OCI-LY3 (cell line): ENCODE data around the gene TBC1D8.

Experiments used
- CTCF ChIP-seq: fragments of 200-600, 300-600 bp; sonication (generic); IDR thresholded peaks from 2 replicates; pipeline ENCODE4 v1.5.1; 2014; ENCODE audit warnings: antibody characterized with exemption, low read length, low read depth
- EZH2phosphoT487 ChIP-seq: fragments of 200-600 bp; shearing (Covaris generic); IDR thresholded peaks from 2 replicates; pipeline ENCODE4 v1.6.1; 2018; ENCODE audit warnings: antibody characterized with exemption, mixed run types, low read depth

- TF ChIP-seq CTCF: no peak
- TF ChIP-seq EZH2phosphoT487: no peak
Observed at GRCh38 chr2:101111262-101111838, 39.8 kb downstream of the TBC1D8 start.
